ENCODE data around the gene CD81. TPM values are rescaled to one million over a fixed set of nuclear protein-coding genes. Genes with fewer than 3 reads are reported as not detected.

CD81 gene
- polyA plus RNA-seq, 1 experiment: 260 TPM

DNA sequence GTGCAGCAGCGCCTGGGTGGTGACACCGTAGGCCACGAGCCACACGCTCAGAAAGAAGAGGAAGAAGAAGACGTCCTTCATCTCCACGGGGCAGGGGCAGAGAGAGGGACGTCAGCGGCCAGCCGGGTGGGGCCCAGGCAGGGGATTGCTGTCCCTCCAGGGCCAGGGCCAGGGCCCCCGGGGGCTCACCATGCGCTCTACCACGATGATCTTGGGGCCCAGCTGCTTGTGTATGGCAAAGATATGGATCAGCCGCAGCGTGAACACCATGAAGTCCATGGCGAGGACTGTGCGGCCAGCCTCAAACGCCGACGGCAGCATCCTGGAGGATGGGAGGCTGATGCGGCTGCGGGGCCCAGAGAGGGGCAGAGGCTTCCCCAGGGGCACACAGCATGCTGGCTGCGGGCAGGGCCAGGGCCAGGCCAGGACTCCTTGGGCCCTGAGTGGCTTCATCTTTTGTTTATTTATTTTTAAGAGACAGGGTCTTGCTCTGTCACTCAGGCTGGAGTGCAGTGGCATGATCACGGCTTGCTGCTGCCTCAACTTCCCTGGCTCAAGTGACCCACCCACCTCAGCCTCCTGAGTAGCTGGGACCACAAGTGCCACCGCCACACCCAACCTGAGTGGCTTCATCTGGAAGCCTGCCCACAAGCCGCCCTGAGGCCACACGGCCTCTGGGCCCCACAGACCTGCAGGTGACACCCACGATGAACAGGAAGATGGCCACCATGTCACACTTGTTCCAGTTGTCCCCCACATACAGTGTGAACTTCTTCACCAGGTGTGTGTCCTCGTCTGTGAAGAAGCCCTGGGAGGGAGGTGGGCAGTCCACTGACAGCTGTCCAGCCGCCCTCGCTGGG lies 34.6 kb downstream of the CD81 start:
- H3K27ac ChIP-seq (ENCODE audit: low read depth, low read length): no peak overlapping the region
- peaks cover 13% of the 10 kb centered on the region for H3K27me3 ChIP-seq (ENCODE audit: control insufficient read depth, insufficient read depth, low read length)
- H3K9me3 ChIP-seq (ENCODE audit: control insufficient read depth, insufficient read depth, low read length): no peaks in the 10 kb centered on the region; the same call in 1 of the 2 replicates
- POLR2A ChIA-PET: no interaction called here
- CTCF ChIA-PET: no interaction called here
- TF ChIP-seq, protein P1, sequence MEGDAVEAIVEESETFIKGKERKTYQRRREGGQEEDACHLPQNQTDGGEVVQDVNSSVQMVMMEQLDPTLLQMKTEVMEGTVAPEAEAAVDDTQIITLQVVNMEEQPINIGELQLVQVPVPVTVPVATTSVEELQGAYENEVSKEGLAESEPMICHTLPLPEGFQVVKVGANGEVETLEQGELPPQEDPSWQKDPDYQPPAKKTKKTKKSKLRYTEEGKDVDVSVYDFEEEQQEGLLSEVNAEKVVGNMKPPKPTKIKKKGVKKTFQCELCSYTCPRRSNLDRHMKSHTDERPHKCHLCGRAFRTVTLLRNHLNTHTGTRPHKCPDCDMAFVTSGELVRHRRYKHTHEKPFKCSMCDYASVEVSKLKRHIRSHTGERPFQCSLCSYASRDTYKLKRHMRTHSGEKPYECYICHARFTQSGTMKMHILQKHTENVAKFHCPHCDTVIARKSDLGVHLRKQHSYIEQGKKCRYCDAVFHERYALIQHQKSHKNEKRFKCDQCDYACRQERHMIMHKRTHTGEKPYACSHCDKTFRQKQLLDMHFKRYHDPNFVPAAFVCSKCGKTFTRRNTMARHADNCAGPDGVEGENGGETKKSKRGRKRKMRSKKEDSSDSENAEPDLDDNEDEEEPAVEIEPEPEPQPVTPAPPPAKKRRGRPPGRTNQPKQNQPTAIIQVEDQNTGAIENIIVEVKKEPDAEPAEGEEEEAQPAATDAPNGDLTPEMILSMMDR (IDR thresholded peaks at IDR 0.05; ENCODE audit: low read depth, low read length): no peak
- no peak for DNase-seq (ENCODE audit: low read depth, low spot score)
- no peak overlapping the region for H3K4me3 ChIP-seq (ENCODE audit: low read depth, low read length)

DNA sequence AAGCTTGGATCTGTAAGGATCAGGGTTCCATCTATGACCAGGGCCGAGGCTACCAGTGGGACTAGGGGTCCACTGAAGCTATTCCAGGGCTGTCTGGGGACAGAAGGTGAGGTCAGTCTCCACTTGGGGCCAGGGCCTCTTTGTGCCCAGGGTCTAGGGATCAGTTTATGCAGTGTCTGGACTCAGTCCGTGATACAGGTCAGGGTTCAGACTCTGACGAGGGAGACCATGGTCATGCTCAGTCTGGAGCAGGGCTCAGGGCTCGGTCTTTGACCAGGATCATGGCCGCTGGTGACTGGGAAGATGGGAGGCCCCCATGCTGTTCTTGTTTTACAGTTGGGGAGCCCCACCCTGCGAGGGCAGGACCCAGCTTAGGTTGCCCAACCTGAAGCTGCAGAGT lies 35.2 kb downstream of the CD81 start:
- H3K27ac ChIP-seq (ENCODE audit: low read depth, low read length): no peak overlapping the region
- H3K9me3 ChIP-seq (ENCODE audit: control insufficient read depth, insufficient read depth, low read length): no peaks in the 10 kb centered on the region; the same call in 1 of the 2 replicates
- TF ChIP-seq, protein P1 (IDR thresholded peaks at IDR 0.05; ENCODE audit: low read depth, low read length): no peak
- no peak overlapping the region for H3K4me3 ChIP-seq (ENCODE audit: low read depth, low read length)
- peaks cover 13% of the 10 kb centered on the region for H3K27me3 ChIP-seq (ENCODE audit: control insufficient read depth, insufficient read depth, low read length)
- POLR2A ChIA-PET: no interaction called here
- CTCF ChIA-PET: no interaction called here
- DNase-seq (ENCODE audit: low read depth, low spot score): no peak

DNA sequence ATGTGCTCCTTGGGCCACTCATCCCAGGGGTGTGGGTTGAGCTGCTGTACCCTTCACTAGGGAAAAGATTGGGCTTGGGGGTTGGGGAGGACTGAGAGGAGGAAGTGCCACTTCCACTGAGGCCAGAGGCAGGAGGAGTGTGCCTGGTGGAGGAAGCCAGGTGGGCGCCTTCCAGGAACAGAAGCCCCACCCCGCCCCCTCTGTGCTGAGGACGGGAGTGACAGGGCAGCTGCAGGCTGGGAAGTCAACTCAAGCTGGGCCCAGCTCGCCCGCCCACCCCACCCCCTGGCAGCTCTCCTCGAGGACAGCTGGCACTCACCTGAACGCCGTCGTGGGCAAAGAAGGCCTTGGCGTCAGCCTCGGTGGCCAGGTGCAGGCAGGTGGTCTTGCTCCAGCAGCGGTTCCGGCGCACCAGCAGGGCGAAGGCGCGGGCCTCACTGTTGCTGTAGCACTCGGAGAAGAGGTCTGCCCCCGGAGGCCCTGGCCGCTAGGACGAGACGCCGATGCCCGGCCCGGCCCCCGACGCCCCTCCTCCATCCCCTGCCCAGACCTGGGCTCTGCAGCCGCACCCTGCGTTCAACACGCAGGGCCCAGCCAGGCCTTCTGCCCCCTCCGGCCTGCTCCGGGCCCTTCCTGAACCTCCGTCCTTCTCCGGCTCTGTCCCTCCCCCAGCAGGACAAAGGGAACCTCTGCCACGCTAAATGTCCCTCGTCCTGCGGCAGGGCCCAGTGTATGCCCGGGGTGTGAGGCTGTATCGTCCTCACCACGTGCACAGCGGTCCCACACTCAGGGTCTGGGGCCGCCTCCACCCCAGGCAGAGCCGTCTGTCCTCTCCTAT lies 36.9 kb downstream of the CD81 start:
- DNase-seq (ENCODE audit: low read depth, low spot score): no peak
- Histone ChIP-seq H3K27me3 (ENCODE audit: control insufficient read depth, insufficient read depth, low read length) (peaks cover 11% of the 10 kb centered on the region), H3K4me3 (ENCODE audit: low read depth, low read length) (no peak overlapping the region), H3K9me3 (ENCODE audit: control insufficient read depth, insufficient read depth, low read length) (no peaks in the 10 kb centered on the region; the same call in 1 of the 2 replicates), H3K27ac (ENCODE audit: low read depth, low read length) (no peak overlapping the region)
- TF ChIP-seq, protein P1 (IDR thresholded peaks at IDR 0.05; ENCODE audit: low read depth, low read length): no peak
- ChIA-PET POLR2A (interaction anchor here (0.5 to 1.2 kb wide), 2 partner anchors 36 to 516 kb away, joined by 3 to 4 read pairs; no protein-coding TSS in a partner anchor), CTCF (interaction anchor here (1.3 kb wide), 1 partner anchor 216 kb away, joined by 3 read pairs; no protein-coding TSS in a partner anchor)

DNA sequence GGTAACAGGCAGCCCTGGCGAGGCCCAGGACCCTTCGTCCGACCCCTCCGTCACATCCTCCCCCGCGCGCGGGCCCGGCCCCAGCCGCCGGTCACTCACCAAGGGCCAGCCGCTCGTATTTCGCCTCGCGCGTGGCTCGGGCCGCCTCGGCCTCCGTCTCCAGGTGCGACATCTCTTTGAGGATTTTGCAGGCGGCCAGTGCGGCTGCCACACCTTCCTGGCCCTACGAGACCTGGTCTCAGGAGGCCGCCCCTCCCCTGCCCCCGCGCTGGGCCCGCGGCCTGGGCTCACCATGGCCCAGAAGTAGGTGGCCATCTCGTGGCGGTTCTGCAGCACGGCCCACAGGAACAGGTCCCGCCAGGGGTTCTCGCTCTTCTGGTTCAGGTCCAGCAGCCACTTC lies 37.5 kb downstream of the CD81 start:
- CTCF ChIA-PET: no interaction called here
- POLR2A ChIA-PET: no interaction called here
- Histone ChIP-seq H3K27me3 (ENCODE audit: control insufficient read depth, insufficient read depth, low read length) (peaks cover 6% of the 10 kb centered on the region), H3K27ac (ENCODE audit: low read depth, low read length) (no peak overlapping the region), H3K4me3 (ENCODE audit: low read depth, low read length) (no peak overlapping the region), H3K9me3 (ENCODE audit: control insufficient read depth, insufficient read depth, low read length) (no peaks in the 10 kb centered on the region; the same call in 1 of the 2 replicates)
- TF ChIP-seq, protein P1 (IDR thresholded peaks at IDR 0.05; ENCODE audit: low read depth, low read length): no peak
- DNase-seq (ENCODE audit: low read depth, low spot score): no peak
